K562 (cell line): ENCODE data around the gene UVRAG. TPM values are rescaled to one million over a fixed set of nuclear protein-coding genes. Genes with fewer than 3 reads are reported as not detected.

Source experiments
- ATAC-seq: fragments of 200-7000 bp; cut with Tn5 transposase; 3 replicates; pipeline ENCODE4 v1.9.1; 2020; ENCODE audit warnings: moderate library complexity
- BruUV-seq: library from RNA; stranded (reverse); fragments of 400-500 nt; replicated peaks from 2 replicates; lab custom pipeline; 2021; lab: Mats Ljungman, UMichigan
- CTCF ChIA-PET: fragments of 300-600 bp; formaldehyde crosslinking; extraction: SDS; loops from one replicate; lab custom pipeline; 2021; ENCODE audit warnings: low intra/inter-chr PET ratio; lab: Yijun Ruan, JAX
- POLR2A ChIA-PET: fragments of 300-600, 350-650 bp; sonication (Branson Sonifier 250); formaldehyde crosslinking; extraction: SDS; loops from one replicate; lab custom pipeline; 2021; ENCODE audit warnings: antibody characterized with exemption, inconsistent platforms; lab: Yijun Ruan, JAX
- DNase-seq, 4 experiments: peaks; one replicate each; pipeline versions ENCODE4 v3.0.0 to v3.0.0-alpha.2; 2011 to 2018; ENCODE audit warnings: low spot score in 3 of 4, mixed read lengths in 3 of 4; ENCODE audit errors: extremely low read depth in 1 of 4
- FAIRE-seq: peaks from 2 replicates; lab custom pipeline; 2011; peaks lifted over from hg19 to GRCh38; lab: Jason Lieb, UNC
- H2AFZ ChIP-seq: 2 replicates; pipeline ENCODE4 v1.6.0; 2011; ENCODE audit warnings: low read depth, low read length, control low read depth, inconsistent platforms
- H3K27ac ChIP-seq: fragments of 200-600 bp; 3 replicates; pipeline ENCODE4 v1.8.0; 2011; ENCODE audit warnings: low read depth, mild to moderate bottlenecking, control low read depth, inconsistent platforms, low read length, moderate library complexity, mixed read lengths; ENCODE audit errors: extremely low read depth
- H3K27me3 ChIP-seq, 2 experiments: fragments of 300-600 bp in 1 of 2; 2 replicates in 1 of 2; 3 replicates in 1 of 2; pipeline versions ENCODE4 v1.6.0 to v1.8.0; 2011; ENCODE audit warnings: inconsistent platforms in 2 of 2, low read length in 2 of 2, mild to moderate bottlenecking in 1 of 2, mixed read lengths in 1 of 2, moderate library complexity in 1 of 2; ENCODE audit not compliant: control insufficient read depth in 2 of 2, insufficient read depth in 2 of 2
- H3K36me3 ChIP-seq: fragments of 300-600 bp; 3 replicates; pipeline ENCODE4 v1.8.0; 2011; ENCODE audit warnings: mild to moderate bottlenecking, low read length, inconsistent platforms; ENCODE audit not compliant: control insufficient read depth, insufficient read depth
- H3K4me1 ChIP-seq, 2 experiments: fragments of 200-600 bp in 1 of 2; replicated peaks in 1 of 2; 2 replicates in 1 of 2; 3 replicates in 1 of 2; pipeline versions ENCODE4 v1.5.1 to v1.8.0; 2011; ENCODE audit warnings: inconsistent platforms in 2 of 2, low read length in 2 of 2, mild to moderate bottlenecking in 1 of 2, mixed read lengths in 1 of 2, moderate library complexity in 1 of 2; ENCODE audit not compliant: control insufficient read depth in 2 of 2, insufficient read depth in 2 of 2
- H3K4me2 ChIP-seq: 2 replicates; pipeline ENCODE4 v1.6.1; 2011; ENCODE audit warnings: low read length, control low read depth, inconsistent platforms, mixed read lengths; ENCODE audit not compliant: insufficient read depth
- H3K4me3 ChIP-seq: fragments of 200-600 bp; sonication (generic), shearing (Covaris generic); 2 replicates; pipeline ENCODE4 v1.5.1; 2016; ENCODE audit warnings: control low read depth, inconsistent platforms
- H3K79me2 ChIP-seq: fragments of 200-600 bp; 3 replicates; pipeline ENCODE4 v1.8.0; 2011; ENCODE audit warnings: low read length, inconsistent platforms; ENCODE audit not compliant: control insufficient read depth, insufficient read depth
- H3K9ac ChIP-seq, 2 experiments: 2 replicates each; pipeline versions ENCODE4 v1.6.0 to v1.6.1; 2011; ENCODE audit warnings: low read depth in 2 of 2, low read length in 2 of 2, control low read depth in 1 of 2, inconsistent platforms in 1 of 2, mild to moderate bottlenecking in 1 of 2, mixed read lengths in 1 of 2; ENCODE audit not compliant: insufficient read depth in 1 of 2
- H3K9me1 ChIP-seq: one replicate; pipeline ENCODE4 v1.6.0; 2011; ENCODE audit warnings: inconsistent platforms, mild to moderate bottlenecking, low read length, moderate library complexity; ENCODE audit not compliant: control insufficient read depth, insufficient read depth
- H3K9me3 ChIP-seq: replicated peaks from 2 replicates; pipeline ENCODE4 v1.5.1; 2011; ENCODE audit warnings: low read depth, low read length, inconsistent platforms; ENCODE audit not compliant: control insufficient read depth, insufficient read depth
- H4K20me1 ChIP-seq: replicated peaks from 2 replicates; pipeline ENCODE4 v1.6.1; 2011; ENCODE audit warnings: low read length, inconsistent platforms, mixed read lengths; ENCODE audit not compliant: control insufficient read depth, insufficient read depth
- ATF2 ChIP-seq: sonication (generic); formaldehyde crosslinking; IDR thresholded peaks from 2 replicates; pipeline ENCODE4 v1.8.1; 2022; ENCODE audit warnings: missing genetic modification reagents
- CBFA2T3 ChIP-seq: fragments of 450-650 bp; IDR thresholded peaks from 2 replicates; pipeline ENCODE4 v1.6.1; 2017
- MXI1 ChIP-seq: IDR thresholded peaks from 2 replicates; pipeline ENCODE4 v1.6.1; 2011; ENCODE audit warnings: low read depth, mild to moderate bottlenecking, improper control_type of control experiment, low read length
- ZBTB9 ChIP-seq: fragments of 450-650 bp; formaldehyde crosslinking; IDR thresholded peaks from 2 replicates; pipeline ENCODE4 v1.4.0; 2020; ENCODE audit warnings: mild to moderate bottlenecking, moderate library complexity
- ZNF143 ChIP-seq: sonication (generic); formaldehyde crosslinking; IDR thresholded peaks from 2 replicates; pipeline ENCODE4 v1.9.0; 2022; ENCODE audit warnings: mild to moderate bottlenecking, missing genetic modification reagents
- ZNF212 ChIP-seq: fragments of 450-650 bp; formaldehyde crosslinking; IDR thresholded peaks from 2 replicates; pipeline ENCODE4 v1.4.0; 2020; ENCODE audit warnings: mild to moderate bottlenecking
- ZNF655 ChIP-seq: fragments of 250-450 bp; sonication (Bioruptor Pico); IDR thresholded peaks from 2 replicates; pipeline ENCODE4 v1.5.0; 2021
- WGBS: fragments of 100-300 bp; shearing (Covaris generic); methylation state at CpG from one replicate; pipeline ENCODE4 v1.1.6; 2016; ENCODE audit warnings: low coverage, mixed read lengths; ENCODE audit not compliant: insufficient coverage; ENCODE audit errors: missing lambda C conversion rate; 5-methylcytosine and 5-hydroxymethylcytosine counted together
- in situ Hi-C: fragments of 300-500 bp; cut with MboI; formaldehyde crosslinking; loops from 4 replicates; pipeline ENCODE4 v1.15.0; 2018; ENCODE audit warnings: inconsistent platforms, mixed read lengths
- intact Hi-C: fragments of 100-400 bp; cut with micrococcal nuclease; formaldehyde crosslinking; loops from 2 replicates; pipeline ENCODE4 v1.14.2; 2022
- polyA plus RNA-seq, 8 experiments: library from polyadenylated mRNA; depleted of rRNA in 4 of 8; stranded (reverse) in 5 of 8; unstranded in 3 of 8; fragments of >200 nt; fragmentation: Nextera tagmentation in 2 of 8; fragmentation: Illumina TruSeq in 1 of 8; extraction: Ambion mirVana in 2 of 8; extraction: Trizol in 1 of 8; gene quantifications; 2 replicates each; pipeline versions ENCODE4 v1.2.1 to v1.2.3, GENCODE V29; 2011 to 2014; ENCODE audit warnings: inconsistent platforms in 1 of 8, missing spikeins in 1 of 8
- total RNA-seq, 7 experiments: library from RNA; depleted of rRNA in 6 of 7; stranded (reverse); fragments of >200 nt in 6 of 7; fragmentation: Illumina TruSeq in 2 of 7; extraction: Trizol in 2 of 7; gene quantifications; 2 replicates each; pipeline versions ENCODE4 v1.2.1 to v1.2.3, GENCODE V29; 2011 to 2021; ENCODE audit warnings: low replicate concordance in 1 of 7

The UVRAG gene
- total and polyA plus RNA-seq, 9 of the 15 experiments (the other 6 are each of a cell fraction or from before 2014, with no cell fraction given), result 3.1 to 17.8 (median 12.4) TPM

- Histone ChIP-seq H3K36me3 (peaks cover 16% of the 10 kb centered on the region; the same call in 2 of the 3 replicates), H2AFZ (no peak overlapping the region), H3K4me1 (peaks cover 5 to 7% of the 10 kb centered on the region in 2 experiments; a peak in 4 of 5 replicates), H3K9ac (no peak overlapping the region), H3K27me3 (no peaks in the 10 kb centered on the region), H3K79me2 (no peaks in the 10 kb centered on the region)
- in situ Hi-C loops, result no loop called here
- DNase-seq, result no peak
- no TSS peak for BruUV-seq
- TF ChIP-seq ZNF143 (CRISPR knock-in tag) (no peak), ZBTB9 (CRISPR knock-in tag) (no peak), CBFA2T3 (no peak), ATF2 (no peak), ZNF212 (no peak), MXI1 (no peak), ZNF655 (CRISPR knock-in tag) (no peak)
- TF ChIP-seq, all 486 proteins: peak for 0
- ATAC-seq (no peak), FAIRE-seq (no peak)
- ChIA-PET POLR2A (no interaction called here), CTCF (no interaction called here)
- 80% methylated on average over 1 of the region's 1 CpG for WGBS
- intact Hi-C loops, result no loop called here
- no peaks in the 10 kb centered on the region for H4K20me1 ChIP-seq
- no peak overlapping the region for H3K4me3 ChIP-seq
- no peaks in the 10 kb centered on the region for H3K9me3 ChIP-seq
- no peak overlapping the region for H3K27ac ChIP-seq
- no peaks in the 10 kb centered on the region for H3K9me1 ChIP-seq
- no peak overlapping the region for H3K4me2 ChIP-seq
These were observed 166.5 kb downstream of the UVRAG start for GRCh38 chr11:75981546-75981945.
